ENCODE data around the gene STBD1. TPM values are rescaled to one million over a fixed set of nuclear protein-coding genes. Genes with fewer than 3 reads are reported as not detected.

The STBD1 gene
- total RNA-seq, 1 experiment from 2014 or later = 3.7 TPM

DNA sequence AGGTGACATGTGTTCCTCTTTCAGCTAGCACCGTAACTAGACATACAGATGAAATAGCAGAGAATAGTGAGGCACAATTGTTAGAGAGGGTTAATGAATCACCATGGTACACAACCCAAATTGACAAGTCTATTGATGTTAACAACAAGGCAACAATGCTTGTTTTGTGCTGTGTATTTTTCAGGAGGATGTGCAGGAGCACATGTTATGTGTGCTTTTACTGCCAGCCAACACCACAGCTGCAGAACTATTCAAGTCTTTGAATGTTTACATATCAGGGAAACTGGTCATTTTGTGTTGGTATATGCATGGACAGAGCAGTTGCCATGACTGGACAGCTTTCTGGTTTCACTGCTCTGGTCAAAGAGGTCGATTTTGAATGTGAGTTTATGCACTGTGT, 32.8 kb downstream of the STBD1 start:
- H3K27ac Mint-ChIP-seq (ENCODE audit: low read depth, unreplicated experiment) = no peak overlapping the region
- ChIA-PET CTCF (no interaction called here), POLR2A (interaction anchor here (0.6 to 1.0 kb wide), 2 partner anchors 16 to 32 kb away, joined by 3 to 5 read pairs; no protein-coding TSS in a partner anchor)
- H3K36me3 Mint-ChIP-seq (ENCODE audit: insufficient read depth, unreplicated experiment) = no peaks in the 10 kb centered on the region
- H3K4me1 Mint-ChIP-seq (ENCODE audit: insufficient read depth, unreplicated experiment) = no peaks in the 10 kb centered on the region
- no peak overlapping the region for H3K4me3 Mint-ChIP-seq (ENCODE audit: unreplicated experiment)
- no peaks in the 10 kb centered on the region for H3K9me3 Mint-ChIP-seq (ENCODE audit: unreplicated experiment)
- intact Hi-C loops (cut with micrococcal nuclease) = no loop called here
- no TSS peak for BruUV-seq (replicated peaks)
- no peaks in the 10 kb centered on the region for H3K27me3 Mint-ChIP-seq (ENCODE audit: insufficient read depth, unreplicated experiment)
- no peak for DNase-seq (ENCODE audit: unreplicated experiment)
- TF ChIP-seq, protein P1, sequence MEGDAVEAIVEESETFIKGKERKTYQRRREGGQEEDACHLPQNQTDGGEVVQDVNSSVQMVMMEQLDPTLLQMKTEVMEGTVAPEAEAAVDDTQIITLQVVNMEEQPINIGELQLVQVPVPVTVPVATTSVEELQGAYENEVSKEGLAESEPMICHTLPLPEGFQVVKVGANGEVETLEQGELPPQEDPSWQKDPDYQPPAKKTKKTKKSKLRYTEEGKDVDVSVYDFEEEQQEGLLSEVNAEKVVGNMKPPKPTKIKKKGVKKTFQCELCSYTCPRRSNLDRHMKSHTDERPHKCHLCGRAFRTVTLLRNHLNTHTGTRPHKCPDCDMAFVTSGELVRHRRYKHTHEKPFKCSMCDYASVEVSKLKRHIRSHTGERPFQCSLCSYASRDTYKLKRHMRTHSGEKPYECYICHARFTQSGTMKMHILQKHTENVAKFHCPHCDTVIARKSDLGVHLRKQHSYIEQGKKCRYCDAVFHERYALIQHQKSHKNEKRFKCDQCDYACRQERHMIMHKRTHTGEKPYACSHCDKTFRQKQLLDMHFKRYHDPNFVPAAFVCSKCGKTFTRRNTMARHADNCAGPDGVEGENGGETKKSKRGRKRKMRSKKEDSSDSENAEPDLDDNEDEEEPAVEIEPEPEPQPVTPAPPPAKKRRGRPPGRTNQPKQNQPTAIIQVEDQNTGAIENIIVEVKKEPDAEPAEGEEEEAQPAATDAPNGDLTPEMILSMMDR (IDR thresholded peaks at IDR 0.05; ENCODE audit: unreplicated experiment) = no peak

GRCh38 chr4:76341063-76341462, 34.5 kb downstream of the STBD1 start:
- Mint-ChIP-seq H3K36me3 (ENCODE audit: insufficient read depth, unreplicated experiment) (no peaks in the 10 kb centered on the region), H3K4me3 (ENCODE audit: unreplicated experiment) (no peak overlapping the region), H3K4me1 (ENCODE audit: insufficient read depth, unreplicated experiment) (no peaks in the 10 kb centered on the region), H3K27me3 (ENCODE audit: insufficient read depth, unreplicated experiment) (no peaks in the 10 kb centered on the region), H3K9me3 (ENCODE audit: unreplicated experiment) (no peaks in the 10 kb centered on the region), H3K27ac (ENCODE audit: low read depth, unreplicated experiment) (no peak overlapping the region)
- intact Hi-C loops (cut with micrococcal nuclease) = no loop called here
- ChIA-PET CTCF (interaction anchor here (0.9 to 1.0 kb wide), 3 partner anchors 32 to 34 kb away, joined by 3 to 4 read pairs (median 3); partner anchors contain the start of gene STBD1), POLR2A (interaction anchor here (0.6 to 1.3 kb wide), 5 partner anchors 9 to 55 kb away, joined by 3 to 7 read pairs (median 4); partner anchors contain the start of gene STBD1)
- DNase-seq (ENCODE audit: unreplicated experiment) = peak; percentile 53
- BruUV-seq (replicated peaks) = no TSS peak
- TF ChIP-seq, protein P1 (IDR thresholded peaks at IDR 0.05; ENCODE audit: unreplicated experiment) = no peak

GRCh38 chr4:76342191-76342590, 35.7 kb downstream of the STBD1 start:
- Mint-ChIP-seq H3K27ac (ENCODE audit: low read depth, unreplicated experiment) (no peak overlapping the region), H3K36me3 (ENCODE audit: insufficient read depth, unreplicated experiment) (no peaks in the 10 kb centered on the region), H3K4me3 (ENCODE audit: unreplicated experiment) (no peak overlapping the region), H3K9me3 (ENCODE audit: unreplicated experiment) (no peaks in the 10 kb centered on the region), H3K4me1 (ENCODE audit: insufficient read depth, unreplicated experiment) (no peaks in the 10 kb centered on the region), H3K27me3 (ENCODE audit: insufficient read depth, unreplicated experiment) (no peaks in the 10 kb centered on the region)
- intact Hi-C loops (cut with micrococcal nuclease) = no loop called here
- TF ChIP-seq, protein P1 (IDR thresholded peaks at IDR 0.05; ENCODE audit: unreplicated experiment) = no peak
- DNase-seq (ENCODE audit: unreplicated experiment) = no peak
- ChIA-PET POLR2A (interaction anchor here (1.1 kb wide), 1 partner anchor 34 kb away, joined by 3 read pairs; no protein-coding TSS in a partner anchor), CTCF (interaction anchor here (0.5 to 1.6 kb wide), 2 partner anchors 36 to 308 kb away, joined by 3 read pairs; partner anchors contain the start of gene STBD1)
- no TSS peak for BruUV-seq (replicated peaks)

DNA sequence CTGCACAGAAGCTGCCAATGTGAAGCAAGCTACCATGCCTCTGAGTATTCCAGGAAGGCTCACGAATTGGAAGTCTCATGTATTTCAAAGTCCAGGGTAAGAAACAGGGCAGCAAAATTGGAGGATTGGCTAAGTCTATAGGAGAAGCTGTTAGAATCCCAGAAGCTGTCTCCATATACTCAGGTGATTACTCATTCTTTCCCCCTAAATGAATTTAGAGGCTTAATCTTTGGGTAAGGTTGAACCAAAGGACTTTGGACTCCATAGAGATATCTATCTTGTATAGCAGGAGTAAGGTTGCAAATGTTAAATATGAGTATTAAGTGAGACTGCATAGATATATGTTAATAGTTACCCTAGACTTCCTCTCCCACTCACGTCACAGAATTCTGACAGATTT, 36.3 kb downstream of the STBD1 start:
- no peak for DNase-seq (ENCODE audit: unreplicated experiment)
- no peak overlapping the region for H3K27ac Mint-ChIP-seq (ENCODE audit: low read depth, unreplicated experiment)
- H3K4me1 Mint-ChIP-seq (ENCODE audit: insufficient read depth, unreplicated experiment) = no peaks in the 10 kb centered on the region
- ChIA-PET POLR2A (interaction anchor here (1.1 kb wide), 1 partner anchor 35 kb away, joined by 3 read pairs; no protein-coding TSS in a partner anchor), CTCF (interaction anchor here (0.5 to 1.6 kb wide), 3 partner anchors 30 to 309 kb away, joined by 3 to 4 read pairs (median 3); partner anchors contain the start of gene STBD1)
- intact Hi-C loops (cut with micrococcal nuclease) = no loop called here
- no peaks in the 10 kb centered on the region for H3K27me3 Mint-ChIP-seq (ENCODE audit: insufficient read depth, unreplicated experiment)
- no peaks in the 10 kb centered on the region for H3K36me3 Mint-ChIP-seq (ENCODE audit: insufficient read depth, unreplicated experiment)
- H3K4me3 Mint-ChIP-seq (ENCODE audit: unreplicated experiment) = no peak overlapping the region
- no peaks in the 10 kb centered on the region for H3K9me3 Mint-ChIP-seq (ENCODE audit: unreplicated experiment)
- BruUV-seq (replicated peaks) = no TSS peak
- TF ChIP-seq, protein P1 (IDR thresholded peaks at IDR 0.05; ENCODE audit: unreplicated experiment) = no peak

All from MCF 10A (cell line).